ENCODE measurements around the gene AIPL1. TPM values are rescaled to one million over a fixed set of nuclear protein-coding genes. Genes with fewer than 3 reads are reported as not detected.

Gene AIPL1
- total and polyA plus RNA-seq, 10 of the 15 experiments (the other 5 are each of a cell fraction or from before 2014, with no cell fraction given) = not detected

DNA sequence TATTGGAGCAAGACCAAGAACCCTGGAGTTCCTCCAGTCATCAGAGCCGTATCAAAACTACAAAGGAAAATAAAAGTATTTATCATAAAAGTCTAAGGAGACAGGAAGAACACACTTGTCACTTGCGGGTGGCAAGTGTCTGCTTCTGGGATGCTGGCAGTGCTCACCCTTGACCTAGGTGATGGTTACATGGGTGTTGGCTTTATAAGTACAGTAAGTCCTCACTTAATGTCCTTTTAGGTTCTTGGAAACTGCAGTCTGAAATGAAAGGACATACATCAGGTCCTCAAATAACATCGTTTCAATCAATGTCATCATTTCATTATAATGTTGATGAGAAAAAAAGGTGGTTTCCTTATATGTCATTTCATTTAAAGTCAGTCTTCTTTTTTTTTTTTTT is 3.0 kb upstream of the AIPL1 start:
- Histone ChIP-seq H3K36me3 (ENCODE audit: control insufficient read depth in 2 of 2, insufficient read depth in 2 of 2, low read length in 1 of 2) (no peaks in the 10 kb centered on the region), H2AFZ (ENCODE audit: control insufficient read depth, low read depth, low read length) (no peak overlapping the region), H3K4me2 (ENCODE audit: control insufficient read depth, insufficient read depth) (no peak overlapping the region), H3K79me2 (ENCODE audit: control insufficient read depth, insufficient read depth, low read length) (no peaks in the 10 kb centered on the region), H3K4me1 (ENCODE audit: control insufficient read depth, insufficient read depth, low read length) (no peaks in the 10 kb centered on the region), H4K20me1 (ENCODE audit: control insufficient read depth, insufficient read depth) (no peaks in the 10 kb centered on the region), H3K27ac (ENCODE audit: control insufficient read depth, insufficient read depth) (no peak overlapping the region), H3K27me3 (replicated peaks in 1 of 2; ENCODE audit: control insufficient read depth in 2 of 2, insufficient read depth in 2 of 2, low read length in 1 of 2) (no peaks in the 10 kb centered on the region), H3K9me3 (replicated peaks; ENCODE audit: control insufficient read depth, insufficient read depth, low read length) (no peaks in the 10 kb centered on the region), H3K4me3 (no peak overlapping the region), H3K9ac (ENCODE audit: control insufficient read depth, insufficient read depth, low read length) (no peak overlapping the region)
- 28% methylated on average over 3 of the region's 3 CpGs for WGBS (ENCODE audit: insufficient coverage, insufficient replicate concordance, low lambda C conversion rate, missing lambda C conversion rate)
- ChIA-PET SMC1A (ENCODE audit: uncharacterized antibody, unreplicated experiment) (no interaction called here), POLR2A (no interaction called here), RAD21 (ENCODE audit: unreplicated experiment) (no interaction called here), CTCF (no interaction called here)
- intact Hi-C loops (cut with micrococcal nuclease; ENCODE audit: unreplicated experiment) (loop anchor here (5.0 kb wide), 1 partner anchor 851 kb away; no protein-coding TSS in a partner anchor), in situ Hi-C loops (cut with MboI) (no loop called here)
- no TSS peak for BruUV-seq (replicated peaks)
- no peak for ATAC-seq
- no peak for TF ChIP-seq ASH2L (IDR thresholded peaks at IDR 0.05; ENCODE audit: borderline replicate concordance, low read depth)
- TF ChIP-seq ATF7 (IDR thresholded peaks at IDR 0.05; ENCODE audit: low read depth) = no peak
- no peak for TF ChIP-seq STAT1 (conservative IDR thresholded peaks at IDR 0.05)
- TF ChIP-seq RUNX3 (IDR thresholded peaks at IDR 0.05; ENCODE audit: low read length) = no peak
- TF ChIP-seq CHD2 (IDR thresholded peaks at IDR 0.05; ENCODE audit: borderline replicate concordance, low read depth, low read length) = no peak
- TF ChIP-seq, protein P1, sequence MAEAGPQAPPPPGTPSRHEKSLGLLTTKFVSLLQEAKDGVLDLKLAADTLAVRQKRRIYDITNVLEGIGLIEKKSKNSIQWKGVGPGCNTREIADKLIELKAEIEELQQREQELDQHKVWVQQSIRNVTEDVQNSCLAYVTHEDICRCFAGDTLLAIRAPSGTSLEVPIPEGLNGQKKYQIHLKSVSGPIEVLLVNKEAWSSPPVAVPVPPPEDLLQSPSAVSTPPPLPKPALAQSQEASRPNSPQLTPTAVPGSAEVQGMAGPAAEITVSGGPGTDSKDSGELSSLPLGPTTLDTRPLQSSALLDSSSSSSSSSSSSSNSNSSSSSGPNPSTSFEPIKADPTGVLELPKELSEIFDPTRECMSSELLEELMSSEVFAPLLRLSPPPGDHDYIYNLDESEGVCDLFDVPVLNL (IDR thresholded peaks at IDR 0.05; ENCODE audit: low read depth, low read length) = no peak
- no peak for TF ChIP-seq ZNF622 (IDR thresholded peaks at IDR 0.05)
- no peak for TF ChIP-seq ETV6 (conservative IDR thresholded peaks at IDR 0.05 in 1 of 2, IDR thresholded peaks at IDR 0.05 in 1 of 2; ENCODE audit: borderline replicate concordance in 1 of 2, low read depth in 1 of 2)
- TF ChIP-seq NFXL1 (IDR thresholded peaks at IDR 0.05; ENCODE audit: borderline replicate concordance) = no peak
- no peak for TF ChIP-seq IKZF2 (IDR thresholded peaks at IDR 0.05)
- TF ChIP-seq, protein P2, sequence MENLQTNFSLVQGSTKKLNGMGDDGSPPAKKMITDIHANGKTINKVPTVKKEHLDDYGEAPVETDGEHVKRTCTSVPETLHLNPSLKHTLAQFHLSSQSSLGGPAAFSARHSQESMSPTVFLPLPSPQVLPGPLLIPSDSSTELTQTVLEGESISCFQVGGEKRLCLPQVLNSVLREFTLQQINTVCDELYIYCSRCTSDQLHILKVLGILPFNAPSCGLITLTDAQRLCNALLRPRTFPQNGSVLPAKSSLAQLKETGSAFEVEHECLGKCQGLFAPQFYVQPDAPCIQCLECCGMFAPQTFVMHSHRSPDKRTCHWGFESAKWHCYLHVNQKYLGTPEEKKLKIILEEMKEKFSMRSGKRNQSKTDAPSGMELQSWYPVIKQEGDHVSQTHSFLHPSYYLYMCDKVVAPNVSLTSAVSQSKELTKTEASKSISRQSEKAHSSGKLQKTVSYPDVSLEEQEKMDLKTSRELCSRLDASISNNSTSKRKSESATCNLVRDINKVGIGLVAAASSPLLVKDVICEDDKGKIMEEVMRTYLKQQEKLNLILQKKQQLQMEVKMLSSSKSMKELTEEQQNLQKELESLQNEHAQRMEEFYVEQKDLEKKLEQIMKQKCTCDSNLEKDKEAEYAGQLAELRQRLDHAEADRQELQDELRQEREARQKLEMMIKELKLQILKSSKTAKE (IDR thresholded peaks at IDR 0.05; ENCODE audit: low read depth, poor library complexity, severe bottlenecking) = no peak
- TF ChIP-seq ZZZ3 (IDR thresholded peaks at IDR 0.05; ENCODE audit: control insufficient read depth, insufficient read length, low read depth) = no peak
- no peak for TF ChIP-seq SMAD1 (IDR thresholded peaks at IDR 0.05; ENCODE audit: low read depth, partially characterized antibody)
- no peak for TF ChIP-seq USF2 (IDR thresholded peaks at IDR 0.05; ENCODE audit: borderline replicate concordance, low read depth, low read length)
- TF ChIP-seq ZNF687 (IDR thresholded peaks at IDR 0.05) = no peak
- FAIRE-seq = no peak
- DNase-seq (ENCODE audit: low read depth, low spot score) = no peak
